Right lung (tissue), 10 donors: Measurements from ENCODE around the gene RAB40B. TPM values are rescaled to one million over a fixed set of nuclear protein-coding genes. Genes with fewer than 3 reads are reported as not detected.
"Not testable (repeated sequence)": the region's sequence is repeated elsewhere in the genome, so short reads cannot be mapped to it uniquely, and the experiment has no call there.

Experiments
- DNase-seq, 2 donors: peaks; one replicate each; pipeline ENCODE4 v3.0.0-alpha.2; 2013
- long read RNA-seq, 8 donors: transcript quantifications; one replicate each; lab custom pipeline, GENCODE V29; 2026
- polyA plus RNA-seq, 5 donors: library from polyadenylated mRNA; unstranded; fragments of 120-200 nt; gene quantifications; one replicate each; pipeline versions ENCODE4 v1.2.1 to v1.2.3, GENCODE V29; 2013; ENCODE audit warnings: inconsistent platforms in 1 of 5, low replicate concordance in 1 of 5; ENCODE audit not compliant: insufficient read length in 5 of 5, insufficient read depth in 1 of 5

Gene RAB40B, protein sequence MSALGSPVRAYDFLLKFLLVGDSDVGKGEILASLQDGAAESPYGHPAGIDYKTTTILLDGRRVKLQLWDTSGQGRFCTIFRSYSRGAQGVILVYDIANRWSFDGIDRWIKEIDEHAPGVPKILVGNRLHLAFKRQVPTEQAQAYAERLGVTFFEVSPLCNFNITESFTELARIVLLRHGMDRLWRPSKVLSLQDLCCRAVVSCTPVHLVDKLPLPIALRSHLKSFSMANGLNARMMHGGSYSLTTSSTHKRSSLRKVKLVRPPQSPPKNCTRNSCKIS
- polyA plus RNA-seq, result 10 to 100 TPM; 15.4 to 31.9 (median 22.4) TPM
- long read RNA-seq, donor 1, transcript RAB40B-206 (6 exons, 3,859 nt), result major isoform, 18 of 59 reads
- long read RNA-seq, donor 1, transcript RAB40B-211 (1 exons, 2,522 nt), result minor isoform, 16 of 59 reads
- long read RNA-seq, donor 1, partial matches to known transcripts, result 6 of 59 reads
- long read RNA-seq, donor 1, other reads (novel, unspliced or antisense), result 15 of 59 reads
- long read RNA-seq, donor 2, transcript RAB40B-206 (6 exons, 3,859 nt), result major isoform, 8 of 18 reads
- long read RNA-seq, donor 2, transcript RAB40B-211 (1 exons, 2,522 nt), result minor isoform, 7 of 18 reads
- long read RNA-seq, donor 2, partial matches to known transcripts, result 0 of 18 reads
- long read RNA-seq, donor 2, other reads (novel, unspliced or antisense), result 0 of 18 reads
- long read RNA-seq, donor 3, transcript RAB40B-206 (6 exons, 3,859 nt), result major isoform, 11 of 22 reads
- long read RNA-seq, donor 3, transcript RAB40B-211 (1 exons, 2,522 nt), result minor isoform, 8 of 22 reads
- long read RNA-seq, donor 3, partial matches to known transcripts, result 0 of 22 reads
- long read RNA-seq, donor 3, other reads (novel, unspliced or antisense), result 0 of 22 reads
- long read RNA-seq, donor 4, partial matches to known transcripts, result 0 of 9 reads
- long read RNA-seq, donor 4, other reads (novel, unspliced or antisense), result 0 of 9 reads
- long read RNA-seq, donor 5, transcript RAB40B-206 (6 exons, 3,859 nt), result minor isoform, 7 of 30 reads
- long read RNA-seq, donor 5, transcript RAB40B-211 (1 exons, 2,522 nt), result major isoform, 19 of 30 reads
- long read RNA-seq, donor 5, partial matches to known transcripts, result 0 of 30 reads
- long read RNA-seq, donor 5, other reads (novel, unspliced or antisense), result 0 of 30 reads
- long read RNA-seq, donor 6, transcript RAB40B-206 (6 exons, 3,859 nt), result major isoform, 13 of 28 reads
- long read RNA-seq, donor 6, transcript RAB40B-211 (1 exons, 2,522 nt), result major isoform, 13 of 28 reads
- long read RNA-seq, donor 6, partial matches to known transcripts, result 0 of 28 reads
- long read RNA-seq, donor 6, other reads (novel, unspliced or antisense), result 0 of 28 reads
- long read RNA-seq, donor 7, transcript RAB40B-211 (1 exons, 2,522 nt), result major isoform, 18 of 156 reads
- long read RNA-seq, donor 7, transcript RAB40B-206 (6 exons, 3,859 nt), result minor isoform, 9 of 156 reads
- long read RNA-seq, donor 7, partial matches to known transcripts, result 95 of 156 reads
- long read RNA-seq, donor 7, other reads (novel, unspliced or antisense), result 32 of 156 reads
- long read RNA-seq, donor 8, partial matches to known transcripts, result 0 of 6 reads
- long read RNA-seq, donor 8, other reads (novel, unspliced or antisense), result 0 of 6 reads

DNA sequence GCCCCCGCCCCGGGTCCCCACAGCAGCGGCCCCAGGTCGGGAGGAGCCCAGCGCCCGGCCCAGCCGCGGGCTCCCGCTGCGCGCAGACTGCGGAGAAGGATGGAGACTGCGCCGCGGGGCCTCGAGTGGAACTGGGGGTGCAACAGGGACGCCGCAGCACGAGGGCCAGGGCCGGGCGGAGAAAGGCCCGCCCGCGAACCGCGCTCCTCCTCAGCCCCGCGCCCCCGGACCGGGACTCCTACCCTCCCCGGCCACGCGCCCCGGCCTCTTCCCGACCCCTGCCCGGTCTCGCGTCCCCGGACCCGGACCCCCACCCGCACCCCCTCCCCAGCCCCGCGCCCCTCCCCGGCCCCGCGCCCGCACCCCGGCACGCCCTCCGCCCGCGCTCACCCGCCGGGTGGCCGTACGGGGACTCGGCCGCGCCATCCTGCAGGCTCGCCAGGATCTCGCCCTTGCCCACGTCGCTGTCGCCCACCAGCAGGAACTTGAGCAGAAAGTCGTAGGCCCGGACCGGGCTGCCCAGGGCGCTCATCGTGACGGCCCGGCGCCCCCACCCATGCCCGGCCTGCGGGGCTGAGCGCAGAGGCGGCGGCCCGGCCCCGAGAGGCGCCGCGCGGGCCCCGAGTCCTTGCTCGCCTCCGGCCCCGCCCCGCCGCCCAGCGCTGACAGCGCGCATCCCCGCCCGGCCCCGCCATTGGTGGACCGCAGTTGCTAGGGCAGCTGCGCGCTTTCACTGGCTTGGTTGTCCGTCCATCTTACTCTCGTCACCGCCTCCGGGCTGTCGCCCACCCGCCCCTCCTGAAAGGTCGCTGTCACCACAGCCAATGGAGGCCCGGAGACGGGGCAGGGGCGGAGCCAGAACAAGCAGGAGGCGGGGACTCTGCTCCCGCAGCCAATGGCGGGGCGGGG, at the start of gene RAB40B:
TSS of gene RAB40B (minus strand) at position 634 of the 909 bp plus-strand sequence. CDS start at position 532, 102 bp downstream.
- peak; percentile 97 to 98 for DNase-seq

DNA sequence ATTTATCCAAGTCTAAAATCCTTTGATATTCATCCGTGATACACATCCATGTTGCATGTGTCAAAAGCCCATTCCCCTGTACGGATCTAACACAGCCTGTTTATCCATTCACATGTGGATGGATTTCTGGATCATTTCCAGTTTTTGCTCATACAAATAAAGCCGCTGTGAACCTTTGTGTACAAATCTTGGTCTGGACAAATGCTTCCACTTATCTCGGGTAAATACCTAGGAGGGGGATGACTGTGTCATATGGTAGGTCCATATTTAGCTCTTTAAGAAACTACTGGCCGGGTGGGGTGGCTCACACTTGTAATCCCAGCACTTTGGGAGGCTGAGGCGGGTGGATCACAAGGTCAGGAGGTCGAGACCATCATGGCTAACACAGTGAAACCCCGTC, 47.0 kb upstream of the RAB40B start:
- DNase-seq, result no peak

DNA sequence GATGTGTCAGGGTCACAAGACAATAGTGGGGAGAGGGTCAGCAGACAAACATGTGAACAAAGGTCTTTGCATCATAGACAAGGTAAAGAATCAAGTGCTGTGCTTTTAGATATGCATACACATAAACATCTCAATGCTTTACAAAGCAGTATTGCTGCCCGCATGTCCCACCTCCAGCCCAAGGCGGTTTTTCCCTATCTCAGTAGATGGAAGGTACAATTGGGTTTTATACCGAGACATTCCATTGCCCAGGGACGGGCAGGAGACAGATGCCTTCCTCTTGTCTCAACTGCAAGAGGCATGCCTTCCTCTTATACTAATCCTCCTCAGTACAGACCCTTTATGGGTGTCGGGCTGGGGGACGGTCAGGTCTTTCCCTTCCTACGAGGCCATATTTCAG, 46.2 kb upstream of the RAB40B start:
- not testable (repeated sequence) for DNase-seq

DNA sequence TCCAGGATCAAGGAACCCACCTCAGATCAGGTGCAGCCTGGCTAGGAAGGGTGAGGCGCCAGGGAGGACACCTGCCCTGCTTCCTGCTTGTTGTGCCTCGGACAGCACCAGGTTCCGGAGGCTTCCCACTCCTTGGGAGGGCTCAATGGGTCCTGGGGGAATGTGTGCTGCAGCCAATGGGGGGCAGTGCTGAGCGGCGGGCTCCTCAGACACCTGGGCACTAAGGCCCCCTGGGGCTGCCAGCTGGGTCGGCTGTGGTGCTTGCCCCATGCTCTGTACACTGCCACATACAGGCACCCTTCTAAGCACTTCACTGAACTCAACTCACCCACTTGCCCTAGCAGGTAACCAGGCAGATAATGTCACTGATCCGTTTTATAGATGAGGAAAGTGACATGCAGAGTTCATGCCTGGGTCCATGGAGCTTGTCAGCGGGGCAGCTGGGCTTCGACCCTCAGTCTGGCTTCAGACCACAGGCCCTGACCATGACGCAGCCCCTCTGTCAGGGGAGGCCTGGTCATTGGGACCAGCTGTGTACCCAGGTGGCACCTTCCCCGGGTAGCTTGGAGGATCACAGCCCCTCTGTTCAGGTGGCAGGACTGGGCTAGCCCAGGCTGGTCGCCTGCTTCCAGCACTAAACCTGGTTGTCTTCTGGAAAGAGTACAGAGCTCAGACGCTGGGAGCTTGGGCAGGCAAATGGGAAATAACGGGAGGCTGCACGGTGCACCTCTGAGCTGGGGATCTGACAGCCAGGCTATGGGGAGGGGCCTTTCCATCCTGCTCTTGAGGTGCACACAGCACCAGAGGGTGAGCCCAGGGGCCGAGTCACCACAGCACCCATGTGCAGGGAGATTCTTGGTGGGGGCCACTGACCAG, 45.1 kb upstream of the RAB40B start:
- DNase-seq, result no peak

DNA sequence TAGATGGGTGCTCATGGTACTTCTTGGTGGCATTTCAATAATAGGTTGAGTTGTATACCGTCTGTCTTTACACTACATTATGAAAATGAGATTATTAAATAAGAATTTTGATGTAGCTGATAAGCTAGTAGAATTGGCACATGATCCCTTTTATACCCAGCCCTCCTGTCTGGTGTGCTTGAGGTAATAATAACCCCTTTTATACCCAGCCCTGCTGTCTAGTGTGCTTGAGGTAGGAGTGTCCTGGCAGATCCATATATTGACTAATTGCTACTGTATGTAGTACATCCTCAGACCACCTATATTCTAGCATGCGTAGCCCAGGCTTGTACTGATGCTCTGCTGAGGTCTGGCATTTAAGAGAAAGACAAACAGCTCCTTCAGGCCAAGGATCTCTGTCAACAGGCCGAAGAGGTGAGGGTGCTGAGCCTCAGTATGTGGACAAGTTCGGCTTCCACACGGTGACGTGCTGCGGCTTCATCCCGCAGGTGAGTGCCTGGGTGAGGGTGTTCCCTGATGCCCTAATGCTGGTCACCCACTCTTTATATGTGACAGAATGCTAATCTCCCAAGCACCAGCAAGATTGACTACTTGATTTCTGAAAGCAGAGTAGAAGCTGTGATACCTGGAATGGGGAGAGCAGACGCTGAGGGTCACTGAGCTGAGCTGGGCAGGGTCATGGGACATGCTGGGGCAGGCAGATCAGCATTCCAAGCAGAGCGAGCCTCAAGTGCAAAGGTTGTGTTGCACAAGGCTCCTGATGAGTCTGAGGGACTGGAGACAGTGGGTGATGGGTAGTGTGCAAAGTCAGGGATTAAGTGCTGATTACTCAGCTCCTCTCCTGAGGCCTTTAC, 42.6 kb upstream of the RAB40B start:
- no peak for DNase-seq

DNA sequence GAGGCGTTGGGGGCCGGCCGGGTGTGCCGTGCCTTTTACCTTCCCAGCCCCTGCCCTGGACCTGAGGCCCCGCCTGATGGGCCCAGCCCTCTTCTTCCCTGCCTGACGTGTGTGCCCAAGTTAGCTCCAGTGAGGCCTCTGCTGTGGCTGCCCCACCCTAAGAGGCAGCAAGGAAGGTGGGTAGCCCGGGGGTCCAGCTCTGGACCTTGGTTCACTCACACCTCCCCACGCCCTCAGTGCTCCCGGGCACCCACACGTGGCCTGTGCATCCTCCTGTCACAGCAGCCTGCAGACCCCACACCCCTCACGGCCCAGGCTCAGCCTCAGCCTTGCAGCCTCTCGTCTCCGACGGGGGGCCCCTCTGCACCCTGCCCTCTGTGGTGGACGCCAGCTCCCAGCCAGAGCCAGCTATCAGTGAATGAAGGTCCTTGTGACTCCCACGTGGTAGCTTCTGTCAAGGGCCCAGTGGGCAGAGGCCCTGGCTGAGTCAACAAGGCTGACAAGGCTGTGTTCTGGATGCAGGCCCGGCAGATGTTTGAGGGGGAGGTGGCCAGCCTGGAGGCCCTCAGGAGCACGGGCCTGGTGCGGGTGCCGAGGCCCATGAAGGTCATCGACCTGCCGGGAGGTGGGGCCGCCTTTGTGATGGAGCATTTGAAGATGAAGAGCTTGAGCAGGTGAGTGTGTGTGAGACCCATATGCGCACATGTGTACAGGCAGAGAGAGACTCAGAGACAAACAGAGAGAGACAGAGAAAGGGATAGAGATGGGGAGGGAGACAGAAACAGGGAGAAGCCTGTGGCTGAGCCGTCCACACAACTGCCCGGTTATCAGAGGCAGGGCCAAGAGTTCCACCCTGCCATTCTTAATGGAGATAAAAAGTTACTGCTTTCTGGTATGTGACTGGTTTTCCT, 39.7 kb upstream of the RAB40B start:
- DNase-seq, result no peak

DNA sequence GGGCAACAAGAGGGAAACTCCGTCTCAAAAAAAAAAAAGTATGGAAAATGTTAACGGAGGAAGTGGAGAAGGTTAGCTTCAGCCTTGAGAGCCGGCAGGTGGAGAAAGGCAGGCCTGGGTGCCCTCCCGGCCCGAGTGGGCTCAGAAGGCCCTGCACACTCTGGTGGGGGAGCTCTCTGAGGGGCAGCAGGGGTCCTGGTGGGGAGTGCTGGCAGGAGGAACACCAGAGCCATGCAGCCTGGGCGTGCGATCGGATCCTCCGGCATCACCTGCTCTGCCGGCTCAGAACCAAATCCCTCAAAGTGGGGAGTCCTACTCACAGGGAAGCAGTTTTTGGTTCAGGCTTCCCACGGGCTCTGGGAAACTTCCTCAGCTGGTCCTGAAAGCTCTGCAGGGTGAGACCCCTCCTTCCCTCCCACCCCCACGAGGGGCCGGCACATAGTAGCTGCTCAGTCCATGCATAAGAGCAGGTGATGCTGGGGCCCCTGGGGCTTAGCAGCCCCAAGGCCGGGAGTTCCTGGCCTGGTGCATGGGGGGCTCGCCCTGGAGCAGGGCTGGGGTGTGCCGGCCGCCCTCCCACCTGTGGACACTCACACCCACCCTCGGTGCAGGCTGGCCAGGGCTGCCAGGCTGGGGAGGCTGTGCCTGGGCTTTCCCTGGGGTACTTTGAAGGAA, 38.1 kb upstream of the RAB40B start:
- DNase-seq, result no peak

DNA sequence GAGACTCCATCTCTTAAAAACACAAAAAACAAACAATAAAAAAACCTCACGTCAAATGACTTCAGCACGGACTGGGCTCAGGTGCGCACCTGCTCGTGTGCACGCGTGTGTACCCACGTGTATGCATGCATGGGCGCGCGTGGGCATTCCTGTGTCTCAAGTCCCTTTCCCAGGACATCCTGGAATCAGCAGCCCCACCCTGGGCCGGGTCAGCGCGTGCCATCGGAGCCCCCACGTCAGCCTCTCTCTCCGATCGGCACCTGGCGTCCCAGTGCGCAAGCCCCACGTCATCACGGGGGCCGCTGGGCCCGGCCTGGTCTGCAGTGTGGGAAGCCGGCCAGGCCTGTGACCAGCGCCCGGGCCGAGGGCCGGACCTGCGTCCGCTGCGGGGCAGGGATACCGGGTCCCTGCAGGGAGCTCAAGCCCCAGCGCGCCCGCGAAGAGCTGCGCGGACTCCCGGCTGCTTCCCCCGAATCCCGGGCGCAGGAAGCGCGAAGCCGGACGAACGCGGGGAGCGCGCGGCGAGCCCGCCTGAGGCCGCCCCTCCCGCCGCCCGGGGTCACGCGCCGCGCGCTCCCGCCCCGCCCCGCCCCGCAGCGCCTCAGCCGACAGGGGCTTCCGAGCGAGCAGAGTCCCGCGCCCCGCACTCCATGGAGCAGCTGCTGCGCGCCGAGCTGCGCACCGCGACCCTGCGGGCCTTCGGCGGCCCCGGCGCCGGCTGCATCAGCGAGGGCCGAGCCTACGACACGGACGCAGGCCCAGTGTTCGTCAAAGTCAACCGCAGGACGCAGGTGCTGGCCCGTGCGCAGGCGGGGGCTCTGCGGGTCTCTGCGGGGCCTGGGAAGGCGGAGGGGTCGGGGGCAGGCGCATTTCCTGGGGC, 36.7 kb upstream of the RAB40B start, which contains the start of gene FN3K:
TSS of gene FN3K (plus strand) at position 629 of the 880 bp plus-strand sequence. CDS start at position 651, 22 bp downstream.
- peak; percentile 50 to 65 for DNase-seq

DNA sequence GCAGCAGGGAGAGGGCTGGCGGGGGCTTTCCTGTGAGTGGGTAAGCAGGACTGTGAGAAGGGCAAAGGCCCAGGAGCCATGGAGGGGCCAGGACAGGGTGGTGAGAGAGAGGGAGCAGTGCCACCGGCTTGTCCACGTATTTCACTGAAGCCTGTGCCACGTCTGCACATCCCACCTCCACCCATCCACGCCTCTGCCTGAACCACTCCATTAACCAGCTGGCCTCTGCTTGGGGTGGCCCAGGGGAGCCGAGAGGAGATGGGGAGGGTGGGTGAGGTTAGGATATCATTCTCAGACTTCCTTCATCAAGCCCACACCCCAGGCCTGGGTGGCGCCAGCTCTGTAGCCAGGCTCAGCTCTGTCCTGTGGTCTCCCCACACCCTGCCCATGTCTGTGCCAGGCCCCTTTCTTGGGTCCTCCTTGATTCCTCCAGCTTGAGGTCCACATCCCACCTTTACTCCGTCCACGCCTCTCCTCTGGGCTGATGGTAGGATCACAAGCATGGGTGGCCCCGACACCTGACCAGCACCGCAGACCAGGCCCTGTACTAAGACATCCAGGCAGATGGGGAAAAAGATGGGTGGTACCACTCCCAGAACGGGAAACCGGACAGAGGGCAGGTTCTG, 33.7 kb upstream of the RAB40B start:
- no peak for DNase-seq

DNA sequence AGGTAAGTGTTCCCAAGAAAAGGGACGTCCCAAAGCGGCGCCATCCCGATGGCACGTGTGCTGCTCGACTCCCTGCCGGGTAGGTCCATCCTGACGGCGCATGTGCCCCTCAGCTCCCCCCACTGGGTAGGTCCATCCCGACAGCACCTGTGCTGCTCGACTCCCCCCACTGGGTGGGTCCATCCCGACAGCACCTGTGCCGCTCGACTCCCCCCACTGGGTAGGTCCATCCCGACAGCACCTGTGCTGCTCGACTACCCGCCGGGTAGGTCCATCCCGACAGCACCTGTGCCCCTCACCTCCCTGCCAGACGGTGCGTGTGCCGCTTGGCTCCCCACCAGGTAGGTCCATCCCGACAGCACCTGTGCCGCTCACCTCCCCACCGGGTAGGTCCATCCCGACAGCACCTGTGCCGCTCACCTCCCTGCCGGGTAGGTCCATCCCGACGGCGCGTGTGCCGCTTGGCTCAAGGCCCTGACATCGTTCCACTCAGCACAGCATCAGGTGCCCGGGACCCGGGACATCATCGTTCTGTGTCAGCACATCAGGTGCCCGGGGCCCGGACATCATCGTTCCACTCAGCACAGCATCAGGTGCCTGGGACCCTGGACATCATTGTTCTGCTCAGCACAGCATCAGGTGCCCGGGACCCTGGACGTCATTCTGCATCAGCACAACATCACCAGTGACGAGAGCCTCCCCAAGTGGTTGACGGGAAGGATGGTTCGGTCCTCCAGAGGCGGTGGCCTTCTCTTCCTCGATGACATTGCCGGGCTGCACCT, 31.2 kb upstream of the RAB40B start:
- DNase-seq, result no peak

DNA sequence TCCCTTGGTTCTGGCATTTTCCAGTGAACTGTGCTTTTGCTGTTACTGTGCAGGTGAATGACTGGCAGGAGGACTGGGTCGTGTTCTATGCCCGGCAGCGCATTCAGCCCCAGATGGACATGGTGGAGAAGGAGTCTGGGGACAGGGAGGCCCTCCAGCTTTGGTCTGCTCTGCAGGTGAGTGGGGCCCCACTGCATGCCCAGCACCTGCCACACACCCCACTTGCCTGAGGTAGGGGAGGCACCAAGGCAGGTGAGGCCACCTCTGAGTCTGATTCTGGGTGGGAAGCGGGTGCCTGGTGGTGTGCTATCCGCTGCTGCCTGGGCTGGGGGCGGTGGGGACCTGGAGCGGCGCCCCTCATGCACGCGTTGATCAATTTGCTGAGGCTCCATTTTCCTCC, 27.9 kb upstream of the RAB40B start:
- no peak for DNase-seq

DNA sequence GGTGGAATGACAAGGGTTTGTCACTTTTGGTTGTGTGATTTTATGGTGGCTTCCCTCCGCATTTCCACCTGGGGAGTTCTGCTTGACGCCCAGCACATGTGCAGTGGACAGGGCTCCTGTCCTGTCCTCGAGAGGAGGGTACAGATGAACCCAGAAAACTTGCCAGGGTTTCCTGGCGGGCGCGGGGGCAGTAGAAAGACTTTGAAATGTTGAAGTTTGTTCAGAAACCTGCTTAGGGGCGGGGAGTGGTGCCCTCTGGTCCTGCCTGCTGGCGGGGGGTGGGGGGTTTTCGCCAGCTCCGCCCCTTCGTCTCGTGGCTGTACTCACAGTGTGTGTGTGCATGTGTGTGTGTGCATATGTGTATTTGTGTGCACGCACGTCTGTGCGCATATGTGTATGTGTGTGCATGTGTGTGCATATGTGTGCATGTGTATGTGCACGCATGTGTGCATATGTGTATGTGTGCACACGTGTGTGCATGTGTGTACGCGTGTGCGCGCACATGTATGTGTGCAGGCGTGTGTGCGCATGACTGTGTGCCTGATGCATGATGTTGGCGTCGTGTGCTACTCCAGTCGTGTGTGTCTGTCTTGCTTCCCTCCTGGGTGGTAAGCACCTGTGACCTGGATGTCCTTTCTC, 24.8 kb upstream of the RAB40B start:
- no peak for DNase-seq
